GM12801 (cell line): ENCODE results near the gene RPL15.

ENCODE experiments used
- CTCF ChIP-seq: IDR thresholded peaks from one replicate; pipeline ENCODE4 v1.5.1; 2011; ENCODE audit warnings: control low read depth; ENCODE audit not compliant: insufficient read length; ENCODE audit errors: extremely low read depth

RPL15 gene

GRCh38 chr3:23916886-23917678 lies at the start of gene RPL15, which contains the start of gene NKIRAS1:
Gene RPL15, plus strand, starts transcription at chr3:23917132. Its CDS starts 728 bp downstream, at chr3:23917860.
Gene NKIRAS1, minus strand, starts transcription at chr3:23916990. Its CDS starts 6,086 bp downstream, at chr3:23910904.
- TF ChIP-seq CTCF, result no peak

- no peak for TF ChIP-seq CTCF
Observed at GRCh38 chr3:23867400-23867799, 49.5 kb upstream of the RPL15 start.

- no peak for TF ChIP-seq CTCF
Observed at GRCh38 chr3:23867838-23868237, 49.1 kb upstream of the RPL15 start.

GRCh38 chr3:23869977-23870662 lies 46.8 kb upstream of the RPL15 start:
- no peak for TF ChIP-seq CTCF

GRCh38 chr3:23872330-23872729 lies 44.6 kb upstream of the RPL15 start:
- no peak for TF ChIP-seq CTCF

- no peak for TF ChIP-seq CTCF
Observed at GRCh38 chr3:23873941-23874340, 43.0 kb upstream of the RPL15 start.

- TF ChIP-seq CTCF, result no peak
Observed at GRCh38 chr3:23874359-23875112, 42.4 kb upstream of the RPL15 start.
